Endodermal cell (in vitro differentiated cells): ENCODE data around the gene RHOG. TPM values are rescaled to one million over a fixed set of nuclear protein-coding genes. Genes with fewer than 3 reads are reported as not detected.

Experiments
- DNase-seq: peaks from one replicate; pipeline ENCODE4 v3.0.0-alpha.2; 2017
- H3K27ac ChIP-seq: 2 replicates; pipeline ENCODE4 v1.5.1; 2013; ENCODE audit warnings: mild to moderate bottlenecking, low read depth, low read length, moderate library complexity
- H3K27me3 ChIP-seq: 2 replicates; pipeline ENCODE4 v1.6.1; 2013; ENCODE audit warnings: mild to moderate bottlenecking, low read length, moderate library complexity; ENCODE audit not compliant: insufficient read depth, control insufficient read depth, poor library complexity, severe bottlenecking
- H3K36me3 ChIP-seq: 2 replicates; pipeline ENCODE4 v1.7.0; 2013; ENCODE audit warnings: mild to moderate bottlenecking, low read length, moderate library complexity; ENCODE audit not compliant: control insufficient read depth, insufficient read depth
- H3K4me1 ChIP-seq: one replicate; pipeline ENCODE4 v1.7.0; 2013; ENCODE audit warnings: low read length; ENCODE audit not compliant: control insufficient read depth, insufficient read depth
- H3K4me3 ChIP-seq: 2 replicates; pipeline ENCODE4 v1.5.1; 2013; ENCODE audit warnings: mild to moderate bottlenecking, low read length, moderate library complexity
- H3K9ac ChIP-seq: 2 replicates; pipeline ENCODE4 v1.6.1; 2013; ENCODE audit warnings: mild to moderate bottlenecking, low read length, moderate library complexity; ENCODE audit not compliant: poor library complexity, severe bottlenecking; ENCODE audit errors: extremely low read depth
- H3K9me3 ChIP-seq: 2 replicates; pipeline ENCODE4 v1.6.1; 2013; ENCODE audit warnings: mild to moderate bottlenecking, low read length, moderate library complexity; ENCODE audit not compliant: control insufficient read depth
- H3K27ac Mint-ChIP-seq: 2 replicates; pipeline ENCODE4 v1.8.0; 2020; ENCODE audit warnings: mixed read lengths
- H3K27me3 Mint-ChIP-seq: 2 replicates; pipeline ENCODE4 v1.8.0; 2021; ENCODE audit warnings: mild to moderate bottlenecking, mixed read lengths; ENCODE audit not compliant: insufficient read depth
- H3K36me3 Mint-ChIP-seq: 2 replicates; pipeline ENCODE4 v1.8.0; 2020; ENCODE audit warnings: low read depth, mixed read lengths
- H3K4me1 Mint-ChIP-seq: 2 replicates; pipeline ENCODE4 v1.8.0; 2020; ENCODE audit warnings: mixed read lengths
- H3K4me3 Mint-ChIP-seq: 2 replicates; pipeline ENCODE4 v1.8.0; 2020; ENCODE audit warnings: mild to moderate bottlenecking, moderate library complexity, mixed read lengths
- H3K9me3 Mint-ChIP-seq: 2 replicates; pipeline ENCODE4 v1.8.0; 2020; ENCODE audit warnings: mild to moderate bottlenecking, mixed read lengths
- WGBS, 2 experiments: methylation state at CpG; one replicate each; pipeline versions ENCODE4 v1.1.5 to v1.1.7; 2013; ENCODE audit warnings: missing lambda C conversion rate in 2 of 2, mixed read lengths in 1 of 2; ENCODE audit not compliant: insufficient coverage in 1 of 2, insufficient read length in 1 of 2; 5-methylcytosine and 5-hydroxymethylcytosine counted together
- total RNA-seq, 2 donors: library from RNA; stranded (reverse); fragmentation: NEBNext Ultra II Directional in 1 of 2; extraction: Animal tissue kit (Norgen Biotek cat#: 25700) in 1 of 2; gene quantifications; 2 replicates in 1 of 2; 3 replicates in 1 of 2; pipeline ENCODE4 v1.2.1, GENCODE V29; 2021
- TF ChIP-seq, protein P1 (sequence below): fragments of 200-600 bp; sonication (generic); conservative IDR thresholded peaks from 2 replicates; pipeline ENCODE4 v1.5.0; 2021; ENCODE audit warnings: antibody characterized with exemption, mild to moderate bottlenecking

The RHOG gene
- total RNA-seq, 2 donors from 2014 or later, result 25.5 to 27.6 TPM

DNA sequence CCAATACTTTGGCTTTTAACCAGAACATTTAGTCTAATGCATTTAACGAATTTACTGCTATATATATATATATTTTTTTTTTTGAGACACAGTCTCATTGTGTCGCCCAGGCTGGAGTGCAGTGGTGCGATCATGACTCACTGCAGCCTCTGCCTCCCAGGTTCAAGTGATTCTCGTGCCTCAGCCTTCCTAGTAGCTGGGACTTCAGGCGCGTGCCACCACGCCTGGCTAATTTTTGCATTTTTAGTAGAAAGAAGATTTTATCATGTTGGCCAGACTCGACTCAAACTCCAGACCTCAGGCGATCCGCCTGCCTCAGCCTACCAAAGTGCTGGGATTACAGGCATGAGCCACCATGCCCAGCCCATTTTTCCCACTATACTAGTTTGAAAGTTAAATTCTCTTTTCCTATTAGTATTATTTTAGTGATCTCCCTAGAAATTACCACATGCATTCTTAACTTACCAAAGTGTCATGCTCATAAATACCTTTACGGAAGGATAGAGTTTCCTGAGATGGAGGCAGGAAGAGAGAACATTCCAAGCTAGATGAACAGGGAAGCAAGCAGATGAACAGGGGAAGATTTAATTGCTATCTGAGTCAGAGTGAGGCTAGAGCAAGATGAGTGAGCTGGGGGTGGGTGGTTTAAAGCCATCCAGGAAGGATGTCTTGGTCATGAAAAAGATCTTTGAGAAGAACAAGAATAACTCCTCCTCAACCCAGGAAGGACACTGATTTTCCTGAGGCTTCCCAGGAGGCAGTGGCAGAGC, 36.8 kb downstream of the RHOG start:
- Histone ChIP-seq H3K36me3 (no peaks in the 10 kb centered on the region), H3K4me1 (no peaks in the 10 kb centered on the region), H3K4me3 (no peak overlapping the region), H3K27me3 (no peaks in the 10 kb centered on the region), H3K9ac (no peak overlapping the region), H3K9me3 (no peaks in the 10 kb centered on the region), H3K27ac (no peak overlapping the region)
- H3K4me1 Mint-ChIP-seq, result peaks cover 5% of the 10 kb centered on the region
- DNase-seq, result no peak
- TF ChIP-seq, protein P1, sequence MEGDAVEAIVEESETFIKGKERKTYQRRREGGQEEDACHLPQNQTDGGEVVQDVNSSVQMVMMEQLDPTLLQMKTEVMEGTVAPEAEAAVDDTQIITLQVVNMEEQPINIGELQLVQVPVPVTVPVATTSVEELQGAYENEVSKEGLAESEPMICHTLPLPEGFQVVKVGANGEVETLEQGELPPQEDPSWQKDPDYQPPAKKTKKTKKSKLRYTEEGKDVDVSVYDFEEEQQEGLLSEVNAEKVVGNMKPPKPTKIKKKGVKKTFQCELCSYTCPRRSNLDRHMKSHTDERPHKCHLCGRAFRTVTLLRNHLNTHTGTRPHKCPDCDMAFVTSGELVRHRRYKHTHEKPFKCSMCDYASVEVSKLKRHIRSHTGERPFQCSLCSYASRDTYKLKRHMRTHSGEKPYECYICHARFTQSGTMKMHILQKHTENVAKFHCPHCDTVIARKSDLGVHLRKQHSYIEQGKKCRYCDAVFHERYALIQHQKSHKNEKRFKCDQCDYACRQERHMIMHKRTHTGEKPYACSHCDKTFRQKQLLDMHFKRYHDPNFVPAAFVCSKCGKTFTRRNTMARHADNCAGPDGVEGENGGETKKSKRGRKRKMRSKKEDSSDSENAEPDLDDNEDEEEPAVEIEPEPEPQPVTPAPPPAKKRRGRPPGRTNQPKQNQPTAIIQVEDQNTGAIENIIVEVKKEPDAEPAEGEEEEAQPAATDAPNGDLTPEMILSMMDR, result no peak
- WGBS, 2 experiments, result 74 to 96% methylated on average over 6 to 10 of the region's 11 CpGs
- no peaks in the 10 kb centered on the region for H3K27me3 Mint-ChIP-seq
- no peaks in the 10 kb centered on the region for H3K9me3 Mint-ChIP-seq
- H3K4me3 Mint-ChIP-seq, result no peak overlapping the region
- H3K36me3 Mint-ChIP-seq, result no peaks in the 10 kb centered on the region
- no peak overlapping the region for H3K27ac Mint-ChIP-seq

DNA sequence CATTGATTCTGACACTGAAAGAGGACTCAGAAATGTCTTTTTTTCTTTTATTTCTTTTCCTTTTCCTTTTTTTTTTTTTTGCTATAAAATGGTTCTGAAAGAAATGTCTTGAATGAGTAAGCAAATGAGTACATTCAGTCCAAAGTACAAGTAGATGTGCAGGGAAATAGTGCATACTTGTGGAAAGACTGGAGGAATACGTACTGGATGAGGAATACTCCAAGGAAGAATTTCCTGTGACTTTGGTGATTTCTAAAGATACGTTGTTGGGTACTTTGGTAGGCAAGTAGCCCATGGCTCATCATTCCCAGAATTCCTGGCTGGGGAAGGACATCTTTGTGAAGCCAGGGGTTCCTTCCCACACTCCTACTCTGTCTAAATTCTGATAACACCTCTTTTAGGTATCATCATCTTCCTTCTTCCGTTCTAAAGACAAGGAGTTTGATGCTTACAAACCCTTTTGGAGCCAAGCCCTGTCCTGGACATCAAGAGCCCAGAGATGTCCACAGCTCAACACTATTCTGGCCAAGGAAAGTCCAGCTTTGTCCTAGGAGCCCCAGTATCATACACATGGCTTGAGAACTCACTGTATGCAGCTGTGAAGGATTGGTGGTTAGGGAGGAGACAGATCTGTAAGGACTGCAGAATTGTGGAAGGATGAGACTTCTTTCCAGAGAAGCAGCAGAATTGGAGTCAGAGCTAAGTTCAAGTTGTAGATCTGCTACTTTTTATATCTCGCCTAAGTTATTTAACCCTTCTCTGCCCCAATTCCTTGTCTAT, 38.6 kb downstream of the RHOG start:
- Histone ChIP-seq H3K9ac (no peak overlapping the region), H3K4me1 (no peaks in the 10 kb centered on the region), H3K27ac (no peak overlapping the region), H3K36me3 (no peaks in the 10 kb centered on the region), H3K4me3 (no peak overlapping the region), H3K27me3 (no peaks in the 10 kb centered on the region), H3K9me3 (no peaks in the 10 kb centered on the region)
- TF ChIP-seq, protein P1, result no peak
- H3K9me3 Mint-ChIP-seq, result peaks cover 3% of the 10 kb centered on the region
- no peaks in the 10 kb centered on the region for H3K36me3 Mint-ChIP-seq
- H3K27me3 Mint-ChIP-seq, result no peaks in the 10 kb centered on the region
- WGBS, 2 experiments, result 90 to 97% methylated on average over 4 of the region's 4 CpGs
- H3K4me3 Mint-ChIP-seq, result no peak overlapping the region
- DNase-seq, result no peak
- H3K27ac Mint-ChIP-seq, result no peak overlapping the region
- H3K4me1 Mint-ChIP-seq, result no peaks in the 10 kb centered on the region

DNA sequence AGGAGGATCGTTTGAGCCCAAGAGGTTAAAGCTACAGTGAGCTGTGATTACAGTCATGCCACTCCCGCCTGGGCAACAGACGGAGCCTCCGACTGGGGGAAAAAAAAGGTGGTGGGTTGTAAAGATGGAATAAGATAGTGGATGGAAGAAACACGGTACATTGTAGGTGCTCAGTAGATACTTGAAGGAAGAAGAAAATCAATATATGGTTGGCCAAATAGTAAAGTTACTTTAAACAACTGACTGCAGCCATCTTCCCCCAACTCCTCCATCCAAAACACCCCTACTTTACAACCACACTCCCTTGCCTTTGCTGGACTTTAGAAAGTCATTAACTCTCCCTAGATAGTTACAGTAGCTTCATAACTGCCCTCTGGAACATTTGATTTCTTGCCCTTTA, 40.9 kb downstream of the RHOG start:
- Mint-ChIP-seq H3K36me3 (no peaks in the 10 kb centered on the region), H3K9me3 (peaks cover 3% of the 10 kb centered on the region), H3K27ac (no peak overlapping the region), H3K4me1 (peaks cover 10% of the 10 kb centered on the region), H3K27me3 (no peaks in the 10 kb centered on the region), H3K4me3 (no peak overlapping the region)
- no peak overlapping the region for H3K4me3 ChIP-seq
- H3K9ac ChIP-seq, result no peak overlapping the region
- H3K4me1 ChIP-seq, result no peaks in the 10 kb centered on the region
- 92 to 96% methylated on average over 4 to 5 of the region's 5 CpGs for WGBS, 2 experiments
- H3K9me3 ChIP-seq, result no peaks in the 10 kb centered on the region
- no peak overlapping the region for H3K27ac ChIP-seq
- H3K36me3 ChIP-seq, result peaks cover 6% of the 10 kb centered on the region
- H3K27me3 ChIP-seq, result no peaks in the 10 kb centered on the region
- TF ChIP-seq, protein P1, result no peak
- DNase-seq, result peak; percentile 33
